Liver (tissue), 9 donors: ENCODE data around the gene FILIP1. TPM values are rescaled to one million over a fixed set of nuclear protein-coding genes. Genes with fewer than 3 reads are reported as not detected.

Experiments used
- DNase-seq: peaks from one replicate; pipeline ENCODE4 v3.0.0-alpha.2; 2017; ENCODE audit warnings: low spot score
- H3K27ac ChIP-seq, 2 donors: one replicate each; pipeline ENCODE4 v1.7.0; 2013; ENCODE audit warnings: inconsistent platforms in 2 of 2, low read length in 2 of 2, control low read depth in 1 of 2, low read depth in 1 of 2, mild to moderate bottlenecking in 1 of 2
- H3K27me3 ChIP-seq, 4 donors: one replicate each; pipeline versions ENCODE4 v1.6.1 to v1.7.0; 2013; ENCODE audit warnings: low read length in 3 of 4, inconsistent platforms in 1 of 4, mild to moderate bottlenecking in 1 of 4, moderate library complexity in 1 of 4; ENCODE audit not compliant: control insufficient read depth in 4 of 4, insufficient read depth in 4 of 4
- H3K36me3 ChIP-seq, 4 donors: one replicate each; pipeline versions ENCODE4 v1.6.1 to v1.7.0; 2013; ENCODE audit warnings: low read length in 3 of 4, mild to moderate bottlenecking in 3 of 4, low read depth in 1 of 4, moderate library complexity in 1 of 4; ENCODE audit not compliant: control insufficient read depth in 4 of 4, insufficient read depth in 3 of 4
- H3K4me1 ChIP-seq, 4 donors: one replicate each; pipeline versions ENCODE4 v1.6.1 to v1.7.0; 2013; ENCODE audit warnings: low read length in 3 of 4, mild to moderate bottlenecking in 3 of 4, moderate library complexity in 1 of 4; ENCODE audit not compliant: control insufficient read depth in 4 of 4, insufficient read depth in 4 of 4
- H3K4me3 ChIP-seq, 3 donors: one replicate each; pipeline versions ENCODE4 v1.6.1 to v1.7.0; 2013; ENCODE audit warnings: low read length in 3 of 3, control low read depth in 1 of 3, low read depth in 1 of 3, mild to moderate bottlenecking in 1 of 3
- H3K9ac ChIP-seq, 2 donors: one replicate each; pipeline ENCODE4 v1.7.0; 2013; ENCODE audit warnings: low read length in 2 of 2, mild to moderate bottlenecking in 2 of 2, moderate library complexity in 2 of 2, control low read depth in 1 of 2, low read depth in 1 of 2
- H3K9me3 ChIP-seq, 4 donors: one replicate each; pipeline versions ENCODE4 v1.6.1 to v1.7.0; 2013; ENCODE audit warnings: low read length in 3 of 4; ENCODE audit not compliant: control insufficient read depth in 4 of 4
- ATF3 ChIP-seq: IDR thresholded peaks from 2 replicates; pipeline ENCODE4 v1.6.1; 2016; ENCODE audit warnings: antibody characterized with exemption
- CTCF ChIP-seq: fragments of 150-350 bp; IDR thresholded peaks from 2 replicates; pipeline ENCODE4 v1.5.1; 2017; ENCODE audit warnings: improper control_type of control experiment, low read depth, low read length; ENCODE audit not compliant: missing input control
- FOXA1 ChIP-seq: IDR thresholded peaks from 2 replicates; pipeline ENCODE4 v1.6.1; 2016; ENCODE audit warnings: antibody characterized with exemption
- FOXA2 ChIP-seq: IDR thresholded peaks from 2 replicates; pipeline ENCODE4 v1.6.1; 2016; ENCODE audit warnings: antibody characterized with exemption
- GABPA ChIP-seq, 2 donors: IDR thresholded peaks in 1 of 2; conservative IDR thresholded peaks in 1 of 2; 2 replicates each; pipeline ENCODE4 v1.6.1; 2016; ENCODE audit warnings: antibody characterized with exemption in 2 of 2, mild to moderate bottlenecking in 1 of 2, moderate library complexity in 1 of 2
- HNF4A ChIP-seq, 2 donors: conservative IDR thresholded peaks; 2 replicates each; pipeline ENCODE4 v1.6.1; 2016; ENCODE audit warnings: antibody characterized with exemption in 2 of 2, mild to moderate bottlenecking in 2 of 2
- JUND ChIP-seq, 2 donors: IDR thresholded peaks; 2 replicates each; pipeline ENCODE4 v1.6.1; 2016; ENCODE audit warnings: antibody characterized with exemption in 2 of 2
- REST ChIP-seq: IDR thresholded peaks from 2 replicates; pipeline ENCODE4 v1.6.1; 2016; ENCODE audit warnings: antibody characterized with exemption, mild to moderate bottlenecking
- RXRA ChIP-seq, 2 donors: IDR thresholded peaks; 2 replicates each; pipeline ENCODE4 v1.6.1; 2017 to 2018; ENCODE audit warnings: antibody characterized with exemption in 2 of 2, mild to moderate bottlenecking in 1 of 2
- TAF1 ChIP-seq: conservative IDR thresholded peaks from 2 replicates; pipeline ENCODE4 v1.6.1; 2016; ENCODE audit warnings: antibody characterized with exemption, mild to moderate bottlenecking
- YY1 ChIP-seq: IDR thresholded peaks from 2 replicates; pipeline ENCODE4 v1.6.1; 2016; ENCODE audit warnings: antibody characterized with exemption, mild to moderate bottlenecking
- WGBS: extraction: QIAGEN DNeasy Blood & Tissue Kit; methylation state at CpG from one replicate; pipeline ENCODE4 v1.1.7; 2013; 5-methylcytosine and 5-hydroxymethylcytosine counted together
- polyA plus RNA-seq, 2 donors: library from polyadenylated mRNA; stranded (reverse) in 1 of 2; unstranded in 1 of 2; fragments of 200-250 nt in 1 of 2; fragments of >200 nt in 1 of 2; fragmentation: Nextera tagmentation in 1 of 2; extraction: Ambion mirVana in 1 of 2; gene quantifications; one replicate each; pipeline versions ENCODE4 v1.2.1 to v1.2.3, GENCODE V29; 2013 to 2015
- total RNA-seq, 2 donors: library from RNA; depleted of rRNA; stranded (reverse); fragments of >200 nt; gene quantifications; one replicate each; pipeline ENCODE4 v1.2.3, GENCODE V29; 2014
- TF ChIP-seq, protein P1 (sequence below): IDR thresholded peaks from 2 replicates; pipeline ENCODE4 v1.6.1; 2016; ENCODE audit warnings: antibody characterized with exemption
- donor health status: healthy.
- donor health status: healthy.
- donor health status: healthy.
- donor health status: healthy.
- donor health status: healthy.

The FILIP1 gene
- total and polyA plus RNA-seq, 4 donors, result 0.70 to 2.8 (median 1.1) TPM

GRCh38 chr6:75372884-75373283, 120.7 kb downstream of the FILIP1 start:
- no peaks in the 10 kb centered on the region for H3K36me3 ChIP-seq
- H3K4me1 ChIP-seq, result no peaks in the 10 kb centered on the region
- no peak overlapping the region for H3K27ac ChIP-seq
- H3K27me3 ChIP-seq, result peaks cover 0 to 2% (median 0%) of the 10 kb centered on the region in 4 donors
- DNase-seq, result no peak
- TF ChIP-seq HNF4A (conservative IDR thresholded peaks at IDR 0.05), result no peak
- no peak for TF ChIP-seq CTCF
- no peak for TF ChIP-seq GABPA (IDR thresholded peaks at IDR 0.05 in 1 of 2, conservative IDR thresholded peaks at IDR 0.05 in 1 of 2)
- TF ChIP-seq FOXA2, result no peak
- TF ChIP-seq REST, result no peak
- no peak for TF ChIP-seq FOXA1
- TF ChIP-seq ATF3, result no peak
- no peak for TF ChIP-seq TAF1
- no peak for TF ChIP-seq RXRA (IDR thresholded peaks at IDR 0.05)
- no peak overlapping the region for H3K4me3 ChIP-seq
- no peaks in the 10 kb centered on the region for H3K9me3 ChIP-seq
- H3K9ac ChIP-seq, result no peak overlapping the region

DNA sequence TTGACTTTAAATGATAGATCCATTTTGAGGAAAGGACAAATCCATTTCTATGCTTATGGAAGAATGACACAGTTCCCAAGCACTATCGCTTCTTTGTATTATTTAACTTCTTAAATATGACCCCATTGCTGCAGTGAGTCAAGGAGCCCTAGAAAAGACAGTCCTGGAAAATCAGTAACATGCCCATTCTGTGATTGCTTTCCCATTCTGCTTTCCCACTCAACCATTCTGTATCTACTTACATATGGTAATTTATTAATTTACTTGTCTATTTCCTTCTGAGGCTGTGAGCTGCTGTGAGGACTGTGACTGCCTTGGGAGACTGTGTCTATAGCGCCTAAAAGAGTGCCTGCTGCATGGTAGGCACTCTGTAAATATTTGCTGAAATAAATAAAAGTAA, 123.6 kb downstream of the FILIP1 start:
- Histone ChIP-seq H3K27me3 (peaks cover 0 to 2% (median 0%) of the 10 kb centered on the region in 4 donors), H3K27ac (no peak overlapping the region), H3K9me3 (no peaks in the 10 kb centered on the region), H3K9ac (no peak overlapping the region), H3K4me1 (no peaks in the 10 kb centered on the region), H3K4me3 (no peak overlapping the region), H3K36me3 (no peaks in the 10 kb centered on the region)
- DNase-seq, result no peak
- WGBS, result 88% methylated on average over 2 of the region's 2 CpGs
- TF ChIP-seq YY1, result no peak
- no peak for TF ChIP-seq FOXA2
- no peak for TF ChIP-seq TAF1
- TF ChIP-seq, protein P1, sequence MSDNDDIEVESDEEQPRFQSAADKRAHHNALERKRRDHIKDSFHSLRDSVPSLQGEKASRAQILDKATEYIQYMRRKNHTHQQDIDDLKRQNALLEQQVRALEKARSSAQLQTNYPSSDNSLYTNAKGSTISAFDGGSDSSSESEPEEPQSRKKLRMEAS, result no peak
- no peak for TF ChIP-seq ATF3
- TF ChIP-seq FOXA1, result no peak
- TF ChIP-seq JUND (IDR thresholded peaks at IDR 0.05), result no peak
